ENCODE data around the gene TIFAB.

GRCh38 chr5:135405082-135405481, 47.1 kb downstream of the TIFAB start:
- TF ChIP-seq POLR2AphosphoS5 (IDR thresholded peaks at IDR 0.05): no peak
- TF ChIP-seq CTCF (IDR thresholded peaks at IDR 0.05): no peak
- TF ChIP-seq EP300 (IDR thresholded peaks at IDR 0.05): no peak
